NCI-H2227 treated with DMSO at 0.1 percent for 48 hours (cell line): ENCODE data around the gene SERHL2.
"Not testable (repeated sequence)": the region's sequence is repeated elsewhere in the genome, so short reads cannot be mapped to it uniquely, and the experiment has no call there.

Experiments
- DNase-seq: peaks from one replicate; lab custom pipeline; 2025; lab: John Stamatoyannopoulos, UW

Gene SERHL2

GRCh38 chr22:42574046-42574445, 20.3 kb downstream of the SERHL2 start:
- DNase-seq, result not testable (repeated sequence)

DNA sequence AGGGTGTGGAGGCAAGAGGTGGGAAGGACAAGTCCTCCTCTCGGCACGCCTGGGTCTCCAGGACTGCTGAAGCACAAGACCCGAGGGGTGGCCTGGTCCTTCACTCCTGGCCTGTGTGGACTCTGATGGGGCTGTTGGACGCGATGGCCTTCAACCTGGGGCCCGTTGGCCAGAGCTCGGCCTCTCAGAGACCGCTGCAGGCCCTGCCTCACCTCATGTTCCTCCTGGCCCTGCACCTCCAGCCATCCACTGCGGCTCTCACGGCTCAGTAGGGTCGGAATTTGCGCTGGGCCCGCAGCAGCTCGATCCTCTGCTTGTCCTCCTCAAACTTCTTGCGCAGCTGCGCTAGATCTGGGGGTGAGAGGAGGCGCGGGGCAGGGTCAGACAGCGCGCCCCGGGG, 20.7 kb downstream of the SERHL2 start:
- DNase-seq, result not testable (repeated sequence)

DNA sequence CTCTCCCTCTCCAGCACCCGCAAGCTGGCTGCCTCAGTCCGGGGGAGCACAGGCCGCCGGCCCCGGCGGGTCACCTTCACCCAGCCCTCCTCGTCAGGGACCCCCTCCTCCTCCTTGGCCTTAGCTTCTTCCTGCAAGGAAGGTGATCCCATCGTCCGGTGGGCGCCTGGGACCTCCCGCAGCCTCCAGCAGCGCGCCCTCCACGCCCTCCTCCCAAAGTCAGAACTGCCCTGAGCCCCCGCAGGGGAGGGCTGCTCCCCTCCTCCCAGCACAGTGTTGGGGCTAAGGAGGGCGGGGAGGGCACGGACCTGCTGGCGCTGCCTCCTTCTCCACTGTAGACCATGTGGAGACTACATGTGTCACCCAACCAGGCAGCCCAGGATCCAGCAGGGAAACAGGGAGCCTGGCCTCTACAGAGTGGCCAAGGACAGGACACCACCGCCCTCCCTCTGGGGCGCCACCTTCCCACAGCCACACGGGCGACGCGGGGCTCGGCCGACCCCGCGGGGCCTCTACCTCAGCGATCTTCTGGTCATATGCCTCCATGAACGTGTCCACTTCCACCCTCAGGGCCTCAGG, 22.3 kb downstream of the SERHL2 start:
- not testable (repeated sequence) for DNase-seq

DNA sequence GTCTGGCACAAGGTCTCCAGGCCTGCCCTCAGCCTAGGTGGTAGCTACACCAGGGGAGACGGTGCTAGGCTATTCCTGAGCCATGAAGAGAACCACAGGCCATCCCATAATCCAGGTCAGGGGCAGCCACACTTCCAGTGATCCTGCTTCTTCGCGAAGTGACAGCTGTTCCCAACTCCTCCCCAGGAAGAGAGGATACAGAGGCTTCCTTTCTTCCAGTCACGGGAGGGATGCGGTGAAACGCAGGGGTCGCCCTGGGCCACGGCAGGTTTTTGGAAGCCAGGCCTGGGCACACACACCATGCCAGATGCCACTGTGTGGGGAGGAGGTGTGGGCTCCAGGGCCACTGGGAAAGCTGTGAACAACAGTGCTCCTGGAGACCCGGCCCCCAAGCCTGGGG, 23.4 kb downstream of the SERHL2 start:
- DNase-seq, result not testable (repeated sequence)

DNA sequence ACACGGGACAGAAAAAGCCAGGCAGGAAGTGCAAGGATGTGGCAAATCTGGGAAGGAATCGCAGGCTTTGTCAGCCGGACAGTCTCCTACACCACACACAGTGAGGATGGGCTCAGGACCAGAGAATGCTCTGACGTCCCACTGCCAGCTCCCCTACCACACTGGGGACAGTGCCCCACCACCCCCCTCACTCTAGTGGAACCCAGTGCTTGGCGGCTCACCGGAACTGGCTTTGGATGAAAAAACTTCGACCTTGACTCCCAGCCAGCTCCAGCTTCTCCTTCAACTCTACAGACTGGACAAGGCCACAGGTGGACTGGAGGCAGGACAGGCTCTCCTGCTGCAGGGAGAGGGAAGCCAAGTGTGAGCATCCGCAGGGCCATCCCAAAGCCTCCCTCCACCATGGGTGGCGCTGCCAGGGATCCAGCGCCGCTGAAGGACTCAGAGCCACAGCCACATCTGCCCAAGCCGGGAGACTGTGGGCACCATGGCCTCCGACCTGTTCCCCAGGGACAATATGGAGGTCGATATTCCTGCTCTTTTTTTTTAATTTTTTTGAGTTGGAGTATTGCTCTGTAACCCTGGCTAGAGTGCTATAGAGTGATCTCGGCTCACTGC, 24.0 kb downstream of the SERHL2 start:
- no peak for DNase-seq

DNA sequence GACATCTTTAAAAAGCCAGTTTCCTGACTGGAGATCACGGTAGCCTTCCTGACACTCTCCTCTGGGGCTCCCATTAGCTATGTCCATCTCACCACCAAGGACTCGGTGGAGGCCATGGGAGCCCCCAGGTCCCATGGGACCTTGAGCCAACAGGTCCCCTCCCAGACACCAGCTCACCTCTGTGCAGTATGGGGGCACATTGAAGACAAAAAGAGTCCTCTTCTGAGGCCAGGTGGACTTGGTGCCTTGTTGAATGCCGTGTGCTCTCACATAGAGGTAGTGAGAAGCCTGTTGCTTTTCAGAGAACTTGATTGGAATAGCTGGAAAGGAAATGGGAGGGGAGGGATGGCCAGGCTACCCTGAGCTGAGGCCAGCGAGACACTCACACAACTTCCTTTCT, 26.3 kb downstream of the SERHL2 start:
- not testable (repeated sequence) for DNase-seq

DNA sequence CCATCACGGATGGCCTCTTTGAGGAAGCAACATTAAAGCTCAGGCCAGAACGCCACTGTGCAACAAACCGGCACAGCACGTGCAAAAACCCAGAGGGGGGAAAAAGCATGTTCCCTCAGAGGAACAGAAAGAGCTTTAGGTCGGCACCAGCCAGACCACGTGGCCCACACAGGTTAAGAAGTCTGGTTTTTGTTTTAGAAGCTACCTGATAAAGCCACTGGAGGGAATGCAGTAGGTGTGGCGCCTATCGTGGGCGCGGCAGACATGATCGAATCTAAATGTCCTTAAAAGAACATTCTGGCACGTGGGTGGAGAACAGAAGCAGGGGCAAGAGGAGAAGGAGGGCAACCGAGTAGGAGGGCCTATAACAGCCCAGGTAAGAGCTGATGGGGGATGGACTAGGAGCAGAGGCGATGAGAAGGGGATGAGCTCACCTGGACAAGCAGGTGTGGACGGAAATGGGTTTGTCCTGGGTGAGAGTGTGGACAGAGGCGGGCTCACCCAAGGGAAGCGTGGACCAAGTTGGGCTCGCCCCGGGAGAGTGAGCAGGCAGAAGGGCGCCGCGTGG, 27.5 kb downstream of the SERHL2 start:
- not testable (repeated sequence) for DNase-seq

DNA sequence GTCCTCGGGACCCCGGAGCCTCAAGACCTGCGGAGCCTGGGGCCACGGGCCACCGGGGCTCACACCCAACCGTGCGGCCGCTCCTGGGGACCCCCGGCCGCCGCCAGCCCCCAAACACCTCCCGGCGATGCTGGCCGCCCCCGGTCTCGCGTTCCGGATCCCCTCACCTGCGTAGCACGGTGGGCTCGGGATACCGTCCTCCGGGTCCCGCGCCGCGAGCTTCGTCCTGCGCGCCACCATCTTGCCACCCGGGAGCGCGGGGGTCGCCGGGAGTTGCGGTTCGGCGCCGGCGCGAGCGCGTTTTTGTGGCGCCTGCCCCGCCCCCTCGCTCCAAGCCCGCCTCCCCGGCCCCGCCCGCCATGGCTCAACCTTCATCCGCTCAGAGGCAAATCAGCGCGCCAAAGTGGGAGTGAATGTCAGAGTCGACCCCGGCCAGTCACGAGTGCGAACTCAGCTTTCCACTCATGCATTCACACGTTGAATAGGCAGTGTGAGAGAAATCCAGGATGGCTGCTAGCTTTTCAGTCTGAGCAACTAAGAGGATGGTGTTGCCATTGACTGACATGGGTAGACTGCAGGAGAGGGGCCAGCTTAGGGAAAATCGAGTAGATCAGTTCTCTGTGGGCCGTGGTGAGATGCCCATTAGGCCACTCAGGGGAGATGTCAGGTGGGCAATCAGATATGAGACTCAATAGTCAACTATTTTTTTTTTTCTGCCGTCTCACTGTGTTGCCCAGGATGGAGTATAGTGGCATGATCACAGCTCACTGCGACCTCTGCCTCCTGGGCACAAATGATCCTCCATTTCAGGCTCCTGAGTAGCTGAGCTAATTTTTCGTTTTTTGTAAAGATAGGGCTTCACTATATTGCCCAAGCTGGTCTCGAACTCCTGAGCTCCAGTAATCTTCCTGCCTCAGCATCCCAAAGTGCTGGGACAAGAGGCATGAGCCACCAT, 28.3 kb downstream of the SERHL2 start:
- DNase-seq, result peak; percentile 41

DNA sequence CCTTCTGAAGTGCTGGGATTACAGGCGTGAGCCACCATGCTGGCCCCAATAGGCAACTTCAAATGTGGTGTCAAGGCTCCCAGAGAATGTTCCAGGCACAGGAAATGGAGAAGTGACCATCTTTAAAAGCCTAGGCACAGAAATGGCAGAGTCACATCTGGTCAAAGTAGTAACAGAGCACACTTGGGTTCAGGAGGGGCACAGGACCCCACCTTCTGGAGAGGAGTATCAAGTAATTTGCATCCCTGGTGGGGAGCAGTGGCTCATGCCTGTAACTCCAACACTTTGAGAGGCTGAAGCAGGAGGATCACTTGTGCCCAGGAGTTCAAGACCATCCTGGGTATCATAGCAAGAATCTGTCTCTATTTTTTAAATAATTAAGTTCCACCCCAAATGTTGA, 29.2 kb downstream of the SERHL2 start:
- DNase-seq, result no peak

DNA sequence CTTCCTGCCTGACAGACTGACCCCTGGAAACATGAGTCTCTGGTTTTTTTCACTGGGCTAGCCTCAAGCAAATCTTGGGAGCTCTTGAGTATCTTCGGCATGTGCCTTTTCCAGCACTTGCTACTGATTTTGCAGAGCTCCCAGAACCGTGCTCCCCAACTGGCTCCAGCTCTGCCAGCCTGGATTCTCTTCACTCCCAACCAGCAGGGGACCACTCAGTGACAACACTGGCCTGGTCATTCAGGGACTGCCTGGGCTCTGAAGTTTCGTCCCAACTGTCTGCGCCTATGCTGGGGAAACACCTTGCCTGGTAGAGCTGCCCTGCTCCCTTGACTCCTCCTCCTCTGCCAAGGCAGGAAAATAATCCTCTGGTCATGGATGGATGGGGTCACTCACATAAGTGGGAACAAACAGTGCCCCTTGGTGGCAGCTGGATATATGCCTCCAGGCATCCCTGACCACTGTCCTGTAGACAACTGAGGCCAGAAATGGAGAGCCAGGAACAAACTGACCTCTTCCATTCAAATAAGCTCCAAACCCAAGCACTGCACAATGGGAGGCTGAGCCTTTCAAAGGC, 30.7 kb downstream of the SERHL2 start:
- DNase-seq, result no peak

- DNase-seq, result no peak
Observed at GRCh38 chr22:42585096-42585495, 31.3 kb downstream of the SERHL2 start.

DNA sequence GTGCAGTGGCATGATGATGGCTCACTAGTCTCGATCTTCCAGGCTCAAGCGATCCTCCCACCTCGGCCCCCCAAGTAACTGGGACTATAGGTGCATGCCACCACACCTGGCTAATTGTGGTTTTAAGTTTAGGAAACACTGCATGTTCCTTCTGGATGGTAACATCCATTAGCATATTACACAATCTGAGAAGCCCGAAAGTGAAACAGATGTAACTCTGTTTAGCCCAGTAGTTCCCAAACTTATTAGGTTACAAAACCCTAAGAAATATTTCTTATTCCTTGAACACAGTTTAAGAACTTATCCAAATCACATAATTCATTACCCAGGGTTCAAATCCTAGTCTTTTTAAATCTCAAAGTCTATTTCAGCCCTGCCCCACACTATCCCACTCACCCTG, 32.6 kb downstream of the SERHL2 start:
- no peak for DNase-seq

- no peak for DNase-seq
Observed at GRCh38 chr22:42587588-42588175, 33.9 kb downstream of the SERHL2 start.

DNA sequence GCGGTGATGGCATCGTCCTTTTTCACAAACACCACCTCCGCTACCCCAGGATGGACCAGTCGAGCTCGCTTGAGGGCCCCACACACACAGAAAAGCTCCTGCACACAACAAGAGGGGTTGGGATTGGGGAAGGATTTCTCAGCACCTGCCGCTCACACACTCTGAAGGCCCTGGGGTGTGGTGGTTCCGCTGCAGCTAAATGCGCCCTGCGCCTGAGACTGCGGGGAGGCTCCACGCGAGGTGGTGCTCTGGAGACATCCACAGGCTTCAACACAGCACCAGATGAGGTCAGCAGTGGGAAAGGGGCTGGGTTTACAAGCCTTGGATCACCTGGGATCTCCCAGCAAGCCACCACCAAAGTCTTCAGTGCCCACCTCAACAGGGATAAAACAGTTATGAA, 38.2 kb downstream of the SERHL2 start:
- no peak for DNase-seq

DNA sequence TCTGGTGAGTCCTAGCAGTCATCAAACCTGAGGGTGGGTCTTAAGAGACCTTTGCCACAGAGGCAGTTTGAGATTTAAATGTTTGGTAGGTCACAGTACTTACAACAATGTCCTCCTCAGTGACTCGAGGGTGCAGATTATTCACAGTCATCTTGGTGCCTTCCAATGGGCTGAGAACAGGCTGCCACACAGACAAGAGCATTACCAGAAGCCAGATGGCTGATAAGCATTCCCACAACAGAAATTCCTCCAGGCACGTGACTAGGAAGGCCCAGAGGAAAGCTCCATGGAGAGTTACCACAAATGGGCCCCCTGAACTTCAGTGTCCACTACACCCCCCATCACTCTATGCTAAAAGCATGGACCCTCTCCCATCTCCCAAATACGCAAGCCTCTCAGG, 41.7 kb downstream of the SERHL2 start:
- DNase-seq, result no peak

GRCh38 chr22:42596336-42596735, 42.6 kb downstream of the SERHL2 start:
- peak; percentile 36 for DNase-seq

- DNase-seq, result no peak
Observed at GRCh38 chr22:42596863-42597530, 43.2 kb downstream of the SERHL2 start.

GRCh38 chr22:42601879-42602465, 48.2 kb downstream of the SERHL2 start:
- DNase-seq, result no peak

DNA sequence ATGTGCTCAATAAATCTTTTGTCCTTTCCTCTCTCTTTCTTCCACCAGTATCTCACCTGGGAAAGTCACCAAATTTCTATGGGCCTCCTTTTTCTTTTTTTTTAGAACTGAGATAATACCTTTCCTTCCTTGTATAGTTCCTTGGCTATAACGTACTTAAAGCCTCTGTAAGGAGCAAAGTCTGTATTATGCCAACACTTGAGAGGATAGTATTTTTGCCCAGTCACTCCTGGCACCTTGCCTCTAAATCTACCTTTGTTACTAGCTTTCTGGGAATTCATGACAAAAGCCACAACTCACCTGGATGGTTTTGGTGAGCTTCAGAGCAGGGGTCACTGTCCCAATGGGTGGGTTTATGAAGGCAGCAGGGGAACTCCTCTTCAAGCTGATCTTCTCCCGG, 48.7 kb downstream of the SERHL2 start:
- DNase-seq, result no peak

GRCh38 chr22:42603427-42603826, 49.7 kb downstream of the SERHL2 start:
- no peak for DNase-seq

- no peak for DNase-seq
Observed at GRCh38 chr22:42604403-42604802, 50.6 kb downstream of the SERHL2 start.
